ENCODE results near the gene CDIP1.

- TF ChIP-seq CTCF (IDR thresholded peaks at IDR 0.05) (no peak), POLR2A (IDR thresholded peaks at IDR 0.05) (no peak)
These were observed 14.0 kb upstream of the CDIP1 start for GRCh38 chr16:4552541-4552940.
